A673 (cell line): ENCODE data around the gene ERCC6L. TPM values are rescaled to one million over a fixed set of nuclear protein-coding genes. Genes with fewer than 3 reads are reported as not detected.
A peak's percentile ranks its signal among the peaks of the same experiment; 100 is the strongest.

Experiments
- BruUV-seq: library from RNA; stranded (reverse); fragments of 400-500 nt; replicated peaks from 2 replicates; lab custom pipeline; 2021; lab: Mats Ljungman, UMichigan
- CTCF ChIA-PET: fragments of 300-600 bp; sonication (Branson Sonifier 250); formaldehyde crosslinking; loops from one replicate; lab custom pipeline; 2022; ENCODE audit warnings: antibody characterized with exemption; lab: Charles Lee
- POLR2A ChIA-PET: fragments of 300-600 bp; sonication (Branson Sonifier 250); formaldehyde crosslinking; loops from one replicate; lab custom pipeline; 2022; ENCODE audit warnings: antibody characterized with exemption; ENCODE audit not compliant: low non-redundant PET; lab: Charles Lee
- DNase-seq: peaks from one replicate; pipeline ENCODE4 v3.0.0-alpha.2; 2015; ENCODE audit warnings: low spot score
- H3K27ac ChIP-seq: fragments of 200-600 bp; sonication (generic); 2 replicates; pipeline ENCODE4 v1.5.1; 2016; ENCODE audit warnings: mixed run types, low read depth, mild to moderate bottlenecking, mixed read lengths, antibody characterized with exemption, low read length; ENCODE audit not compliant: poor library complexity, severe bottlenecking
- H3K27me3 ChIP-seq: fragments of 200-600 bp; sonication (generic); replicated peaks from 2 replicates; pipeline ENCODE4 v1.6.1; 2017; ENCODE audit warnings: mixed run types, low read depth, mild to moderate bottlenecking, mixed read lengths, antibody characterized with exemption, low read length; ENCODE audit not compliant: insufficient read depth, poor library complexity
- H3K36me3 ChIP-seq: fragments of 200-600 bp; sonication (generic); 2 replicates; pipeline ENCODE4 v1.6.1; 2016; ENCODE audit warnings: mixed run types, mild to moderate bottlenecking, mixed read lengths, antibody characterized with exemption, low read length; ENCODE audit not compliant: insufficient read depth, poor library complexity, severe bottlenecking
- H3K4me1 ChIP-seq: fragments of 200-600 bp; sonication (generic); 2 replicates; pipeline ENCODE4 v1.6.1; 2017; ENCODE audit warnings: mixed run types, mild to moderate bottlenecking, mixed read lengths, antibody characterized with exemption, low read length; ENCODE audit not compliant: insufficient read depth, poor library complexity, severe bottlenecking
- H3K4me3 ChIP-seq: fragments of 200-600 bp; sonication (generic); 2 replicates; pipeline ENCODE4 v1.5.1; 2016; ENCODE audit warnings: low read depth, mixed run types, mild to moderate bottlenecking, mixed read lengths, low read length; ENCODE audit not compliant: poor library complexity, severe bottlenecking
- H3K9me3 ChIP-seq: fragments of 200-600 bp; sonication (generic); 2 replicates; pipeline ENCODE4 v1.6.1; 2016; ENCODE audit warnings: mixed run types, low read depth, mild to moderate bottlenecking, mixed read lengths, antibody characterized with exemption, low read length; ENCODE audit not compliant: poor library complexity, severe bottlenecking
- CTCF ChIP-seq: fragments of 300-800, 200-600 bp; sonication (generic); conservative IDR thresholded peaks from 2 replicates; pipeline ENCODE4 v1.5.1; 2017; ENCODE audit warnings: low read depth, mild to moderate bottlenecking, antibody characterized with exemption, low read length, moderate library complexity, mixed read lengths
- EZH2 ChIP-seq: fragments of 200-600 bp; sonication (generic); IDR thresholded peaks from 2 replicates; pipeline ENCODE4 v1.6.1; 2017; ENCODE audit warnings: borderline replicate concordance, low read depth, mild to moderate bottlenecking, mixed read lengths, antibody characterized with exemption, low read length; ENCODE audit not compliant: poor library complexity, severe bottlenecking
- intact Hi-C: fragments of 100-400 bp; cut with micrococcal nuclease; formaldehyde crosslinking; loops from one replicate; pipeline ENCODE4 v1.10.0; 2022; ENCODE audit not compliant: unreplicated experiment
- total RNA-seq: library from RNA; stranded (reverse); gene quantifications from 2 replicates; pipeline ENCODE4 v1.2.3, GENCODE V29; 2021

The ERCC6L gene
- total RNA-seq, 1 experiment from 2014 or later, result 17.0 TPM

GRCh38 chrX:72201836-72202536 lies 36.8 kb downstream of the ERCC6L start:
- peaks cover 7% of the 10 kb centered on the region for H3K36me3 ChIP-seq
- TF ChIP-seq EZH2, result no peak
- no peak for TF ChIP-seq CTCF
- POLR2A ChIA-PET, result no interaction called here
- no peaks in the 10 kb centered on the region for H3K9me3 ChIP-seq
- no peak overlapping the region for H3K4me3 ChIP-seq
- peak; percentile 80 for DNase-seq
- intact Hi-C loops, result no loop called here
- BruUV-seq, result TSS peak; percentile 39
- H3K27me3 ChIP-seq, result no peaks in the 10 kb centered on the region
- CTCF ChIA-PET, result no interaction called here
- H3K4me1 ChIP-seq, result peaks cover 5% of the 10 kb centered on the region
- H3K27ac ChIP-seq, result peak overlapping the region; percentile 67

GRCh38 chrX:72182924-72183323 lies 55.9 kb downstream of the ERCC6L start:
- intact Hi-C loops, result no loop called here
- ChIA-PET CTCF (no interaction called here), POLR2A (no interaction called here)
- no peaks in the 10 kb centered on the region for H3K27me3 ChIP-seq
- H3K4me1 ChIP-seq, result no peaks in the 10 kb centered on the region
- H3K4me3 ChIP-seq, result peak overlapping the region; percentile 61
- BruUV-seq, result no TSS peak
- no peaks in the 10 kb centered on the region for H3K9me3 ChIP-seq
- no peak for DNase-seq
- no peak for TF ChIP-seq CTCF
- no peak for TF ChIP-seq EZH2
- peaks cover 6% of the 10 kb centered on the region for H3K36me3 ChIP-seq
- no peak overlapping the region for H3K27ac ChIP-seq

GRCh38 chrX:72181178-72182125 lies 57.4 kb downstream of the ERCC6L start, which contains the start of gene PIN4:
PIN4 (plus strand) TSS chrX:72181757; CDS start chrX:72181786, 29 bp downstream.
- intact Hi-C loops, result no loop called here
- POLR2A ChIA-PET, result no interaction called here
- no peak for TF ChIP-seq CTCF
- H3K4me1 ChIP-seq, result no peaks in the 10 kb centered on the region
- peak; percentile 97 for DNase-seq
- H3K9me3 ChIP-seq, result no peaks in the 10 kb centered on the region
- no TSS peak for BruUV-seq
- H3K27ac ChIP-seq, result peak within 1 kb of the TSS; percentile 85
- CTCF ChIA-PET, result interaction anchor here (0.6 kb wide), 1 partner anchor 189 kb away, joined by 3 read pairs; no protein-coding TSS in a partner anchor
- H3K4me3 ChIP-seq, result peak within 1 kb of the TSS; percentile 61
- no peaks in the 10 kb centered on the region for H3K27me3 ChIP-seq
- H3K36me3 ChIP-seq, result no peaks in the 10 kb centered on the region
